GM10266 (cell line): ENCODE results near the gene SLC3A2.
"Not testable (repeated sequence)": the region's sequence is repeated elsewhere in the genome, so short reads cannot be mapped to it uniquely, and the experiment has no call there.

Experiments
- DNase-seq: peaks from one replicate; pipeline ENCODE4 v3.0.0; 2012; ENCODE audit errors: extremely low spot score
- TF ChIP-seq, protein P1 (sequence below): IDR thresholded peaks from 2 replicates; pipeline ENCODE4 v1.5.1; 2012; ENCODE audit warnings: mild to moderate bottlenecking, low read depth; ENCODE audit not compliant: control insufficient read depth, insufficient read depth; ENCODE audit errors: missing control alignments

Gene SLC3A2

DNA sequence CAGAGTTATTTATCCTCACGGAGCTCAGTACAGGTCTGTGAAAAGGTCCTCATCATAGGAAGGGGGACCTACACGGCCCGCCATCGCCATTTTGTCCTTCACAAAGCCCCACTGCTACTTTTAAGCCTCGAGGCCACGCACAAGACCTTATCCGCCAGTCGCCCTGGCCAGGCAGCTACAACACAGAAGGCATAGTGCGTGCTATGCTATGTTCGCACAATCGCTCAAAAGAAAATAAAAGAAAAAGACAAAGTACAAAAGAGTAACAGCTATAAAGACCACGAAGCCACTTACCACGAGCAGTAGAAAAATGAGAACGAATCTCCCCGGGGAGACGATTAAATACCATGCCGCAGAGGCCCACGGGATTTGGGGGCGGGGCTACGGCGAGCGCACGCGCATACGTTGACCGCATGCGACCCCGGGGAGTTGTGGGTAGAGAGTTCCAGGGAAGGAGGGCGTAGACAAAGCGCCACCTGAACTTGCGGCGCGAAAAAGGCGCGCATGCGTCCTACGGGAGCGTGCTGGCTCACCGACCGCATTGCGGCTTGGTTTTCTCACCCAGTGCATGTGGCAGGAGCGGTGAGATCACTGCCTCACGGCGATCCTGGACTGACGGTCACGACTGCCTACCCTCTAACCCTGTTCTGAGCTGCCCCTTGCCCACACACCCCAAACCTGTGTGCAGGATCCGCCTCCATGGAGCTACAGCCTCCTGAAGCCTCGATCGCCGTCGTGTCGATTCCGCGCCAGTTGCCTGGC is 24.9 kb upstream of the SLC3A2 start:
- TF ChIP-seq, protein P1, sequence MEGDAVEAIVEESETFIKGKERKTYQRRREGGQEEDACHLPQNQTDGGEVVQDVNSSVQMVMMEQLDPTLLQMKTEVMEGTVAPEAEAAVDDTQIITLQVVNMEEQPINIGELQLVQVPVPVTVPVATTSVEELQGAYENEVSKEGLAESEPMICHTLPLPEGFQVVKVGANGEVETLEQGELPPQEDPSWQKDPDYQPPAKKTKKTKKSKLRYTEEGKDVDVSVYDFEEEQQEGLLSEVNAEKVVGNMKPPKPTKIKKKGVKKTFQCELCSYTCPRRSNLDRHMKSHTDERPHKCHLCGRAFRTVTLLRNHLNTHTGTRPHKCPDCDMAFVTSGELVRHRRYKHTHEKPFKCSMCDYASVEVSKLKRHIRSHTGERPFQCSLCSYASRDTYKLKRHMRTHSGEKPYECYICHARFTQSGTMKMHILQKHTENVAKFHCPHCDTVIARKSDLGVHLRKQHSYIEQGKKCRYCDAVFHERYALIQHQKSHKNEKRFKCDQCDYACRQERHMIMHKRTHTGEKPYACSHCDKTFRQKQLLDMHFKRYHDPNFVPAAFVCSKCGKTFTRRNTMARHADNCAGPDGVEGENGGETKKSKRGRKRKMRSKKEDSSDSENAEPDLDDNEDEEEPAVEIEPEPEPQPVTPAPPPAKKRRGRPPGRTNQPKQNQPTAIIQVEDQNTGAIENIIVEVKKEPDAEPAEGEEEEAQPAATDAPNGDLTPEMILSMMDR: no peak
- DNase-seq: peak; percentile 88

DNA sequence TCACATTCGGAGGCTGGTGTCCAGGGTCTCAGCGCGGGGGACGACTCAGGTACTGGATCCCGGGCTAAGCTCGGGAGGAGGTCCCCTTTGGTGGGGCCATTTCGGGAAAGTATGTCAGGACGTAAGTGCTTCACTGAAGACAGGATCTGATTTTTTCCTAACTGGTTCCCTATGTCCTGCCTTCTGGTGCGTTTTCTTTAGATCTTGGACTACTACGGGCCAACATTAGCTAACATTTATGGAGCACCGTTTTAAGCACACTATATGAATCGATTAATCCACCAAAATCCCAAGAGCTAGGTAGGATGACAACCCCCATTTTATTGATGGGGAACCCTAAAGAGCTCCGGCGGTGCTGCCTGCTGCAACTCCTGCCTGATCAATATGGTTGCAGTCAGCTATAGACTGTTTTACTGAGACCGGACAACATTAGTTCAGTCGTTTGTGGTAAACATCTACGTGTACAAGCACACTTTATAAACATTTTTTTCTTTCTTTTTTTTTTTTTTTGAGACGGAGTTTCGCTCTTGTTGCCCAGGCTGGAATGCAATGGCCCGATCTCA is 24.3 kb upstream of the SLC3A2 start:
- TF ChIP-seq, protein P1: no peak
- DNase-seq: no peak

DNA sequence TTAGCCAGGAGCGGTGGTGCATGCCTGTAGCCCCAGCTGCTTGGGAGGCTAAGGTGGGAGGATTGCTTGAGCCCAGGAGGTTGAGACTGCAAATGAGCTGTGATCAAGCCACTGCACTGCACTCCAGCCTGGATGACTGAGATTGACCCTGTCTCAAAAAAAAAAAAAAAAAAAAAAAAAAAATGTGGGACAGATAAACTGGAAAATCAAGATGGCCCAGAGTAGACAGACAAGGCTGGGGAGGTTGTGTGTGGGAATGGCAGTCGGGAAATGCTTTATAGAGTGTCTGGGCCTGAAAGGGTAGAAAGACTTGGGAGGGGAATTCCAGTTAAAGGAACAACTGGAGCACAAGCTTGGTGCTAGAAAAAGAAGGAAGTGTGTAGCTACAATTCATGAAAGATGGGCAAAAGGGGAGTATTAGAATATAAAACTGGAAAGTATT is 23.1 kb upstream of the SLC3A2 start:
- TF ChIP-seq, protein P1: no peak
- DNase-seq: no peak

DNA sequence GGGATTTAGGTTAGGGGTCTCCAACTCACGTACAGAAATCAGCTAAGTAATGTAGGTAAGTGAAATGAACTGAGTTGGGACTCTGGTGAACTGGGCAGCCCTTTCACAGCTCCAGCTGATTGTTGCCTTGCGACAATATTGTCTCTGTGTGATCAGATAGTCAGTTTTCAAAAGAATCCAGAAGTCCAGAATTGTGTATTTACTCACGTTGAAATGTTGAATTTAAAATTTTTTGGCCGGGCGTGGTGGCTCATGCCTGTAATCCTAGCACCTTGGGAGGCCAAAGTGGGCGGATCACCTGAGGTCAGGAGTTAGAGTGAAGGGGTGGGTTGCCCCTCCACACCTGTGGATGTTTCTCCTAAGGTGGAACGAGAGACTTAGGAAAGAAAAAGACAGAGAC is 22.5 kb upstream of the SLC3A2 start:
- TF ChIP-seq, protein P1: no peak
- no peak for DNase-seq

DNA sequence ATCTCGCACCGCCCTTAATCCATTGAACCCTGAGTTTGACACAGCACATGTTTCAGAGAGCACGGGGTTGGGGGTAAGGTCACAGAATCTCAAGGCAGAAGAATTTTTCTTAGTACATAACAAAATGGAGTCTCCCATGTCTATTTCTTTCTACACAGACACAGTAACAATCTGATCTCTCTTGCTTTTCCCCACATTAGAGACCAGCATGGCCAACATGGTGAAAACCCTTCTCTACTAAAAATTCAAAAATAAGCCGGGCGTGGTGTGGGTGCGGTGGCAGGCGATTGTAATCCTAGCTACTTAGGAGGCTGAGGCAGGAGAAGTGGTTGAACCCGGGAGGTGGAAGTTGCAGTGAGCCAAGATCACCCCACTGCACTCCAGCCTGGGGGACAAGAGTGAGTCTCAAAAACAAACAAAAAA is 21.4 kb upstream of the SLC3A2 start:
- not testable (repeated sequence) for DNase-seq

DNA sequence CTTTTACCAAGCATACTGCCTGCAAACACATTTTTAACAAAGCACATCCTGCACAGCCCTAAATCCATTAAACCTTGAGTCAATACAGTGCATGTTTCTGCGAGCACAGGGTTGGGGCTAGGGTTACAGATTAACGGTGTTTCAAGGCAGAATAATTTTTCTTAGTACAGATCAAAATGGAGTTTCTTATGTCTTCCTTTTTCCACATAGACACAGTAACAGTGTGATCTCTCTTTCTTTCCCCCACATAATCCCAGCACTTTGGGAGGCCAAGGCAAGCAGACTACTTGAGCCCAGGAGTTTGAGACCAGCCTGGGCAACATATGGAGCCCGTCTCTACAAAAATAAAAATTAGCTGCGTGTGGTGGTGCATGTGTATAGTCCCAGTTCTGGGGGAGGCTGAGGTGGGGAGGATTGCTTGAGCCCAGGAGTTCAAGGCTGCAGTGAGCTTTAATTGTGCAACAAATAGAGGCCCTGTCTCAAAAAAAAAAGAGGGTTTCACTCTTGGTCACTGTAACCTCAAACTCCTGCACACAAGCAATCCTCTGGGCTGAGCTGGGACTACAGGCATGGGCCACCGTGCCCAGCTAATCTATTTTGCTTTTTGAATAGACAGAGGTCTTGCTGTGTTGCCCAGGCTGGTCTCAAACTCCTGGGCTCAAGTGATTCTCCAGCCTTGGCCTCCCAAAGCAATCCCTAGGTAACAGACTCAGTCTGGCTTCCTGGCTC is 19.7 kb upstream of the SLC3A2 start:
- no peak for DNase-seq
- TF ChIP-seq, protein P1: no peak

DNA sequence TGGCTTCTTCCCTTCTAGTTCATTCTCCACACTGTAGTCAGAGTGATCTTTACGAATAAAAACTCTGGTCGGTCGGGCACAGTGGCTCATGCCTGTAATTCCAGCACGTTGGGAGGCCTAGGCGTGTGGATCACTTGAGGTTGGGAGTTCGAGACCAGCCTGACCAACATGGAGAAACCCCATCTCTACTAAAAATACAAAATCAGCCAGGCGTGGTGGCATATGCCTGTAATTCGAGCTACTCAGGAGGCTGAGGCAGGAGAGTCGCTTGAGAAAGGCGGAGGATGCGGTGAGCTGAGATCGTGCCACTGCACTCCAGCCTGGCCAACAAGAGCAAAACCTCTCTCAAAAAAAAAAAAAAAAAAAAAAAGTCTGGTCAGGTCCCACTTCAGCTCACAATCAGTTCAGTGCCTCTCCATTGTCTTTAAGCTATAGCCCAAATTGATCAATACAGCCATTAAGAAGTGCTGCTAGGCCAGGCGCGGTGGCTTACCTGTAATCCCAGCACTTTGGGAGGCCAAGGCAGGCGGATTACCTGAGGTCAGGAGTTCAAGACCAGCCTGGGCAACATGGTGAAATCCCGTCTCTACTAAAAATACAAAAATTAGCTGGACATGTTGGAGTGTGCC is 19.0 kb upstream of the SLC3A2 start:
- not testable (repeated sequence) for DNase-seq
